DMS 273 treated with DMSO at 0.1 percent for 48 hours (cell line): ENCODE measurements around the gene S100A1.

Experiments used
- DNase-seq: peaks from one replicate; lab custom pipeline; 2025; lab: John Stamatoyannopoulos, UW

Gene S100A1

DNA sequence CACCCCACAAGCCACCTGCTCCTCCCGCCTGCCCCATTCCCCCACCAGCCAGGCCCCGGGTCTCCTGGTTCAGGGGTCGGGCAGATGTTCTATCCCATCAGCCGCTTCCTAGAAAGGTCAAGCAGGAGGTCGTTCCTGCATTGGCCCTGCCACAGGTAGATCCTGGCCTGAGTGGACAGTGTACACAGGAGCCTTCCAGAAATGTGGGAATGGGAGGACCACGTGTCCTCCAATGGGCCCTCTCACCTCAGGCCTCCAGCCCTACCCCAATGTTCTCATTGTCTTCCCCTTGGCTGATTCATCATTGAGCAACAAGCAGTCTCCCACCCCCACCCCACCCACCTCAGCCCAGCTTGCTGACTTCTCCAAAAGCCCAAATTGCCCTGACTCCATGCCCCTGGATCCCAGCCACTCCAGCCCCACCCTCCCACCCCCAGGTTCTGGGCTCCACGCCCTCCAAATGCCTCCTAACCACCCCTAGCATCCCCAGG, 17.4 kb upstream of the S100A1 start:
- DNase-seq, result no peak

DNA sequence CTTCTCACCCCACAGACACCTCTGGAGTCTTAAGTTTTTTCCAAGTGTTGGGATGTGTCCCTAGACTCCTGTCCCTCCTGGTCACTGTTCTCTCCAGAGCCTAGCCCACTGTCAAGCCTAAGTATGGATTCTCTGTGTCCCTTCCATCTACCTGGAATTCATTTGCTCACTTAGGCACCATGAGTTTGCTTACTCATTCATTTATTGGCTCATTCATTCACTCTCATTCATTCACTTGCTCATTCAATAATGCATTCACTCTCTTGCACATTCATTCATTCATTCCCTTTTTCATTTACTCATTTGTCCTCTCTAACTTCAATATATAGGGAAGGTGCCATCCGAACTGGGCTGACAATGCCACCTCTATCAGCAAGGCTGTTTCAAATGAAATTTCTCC, 16.9 kb upstream of the S100A1 start:
- no peak for DNase-seq

DNA sequence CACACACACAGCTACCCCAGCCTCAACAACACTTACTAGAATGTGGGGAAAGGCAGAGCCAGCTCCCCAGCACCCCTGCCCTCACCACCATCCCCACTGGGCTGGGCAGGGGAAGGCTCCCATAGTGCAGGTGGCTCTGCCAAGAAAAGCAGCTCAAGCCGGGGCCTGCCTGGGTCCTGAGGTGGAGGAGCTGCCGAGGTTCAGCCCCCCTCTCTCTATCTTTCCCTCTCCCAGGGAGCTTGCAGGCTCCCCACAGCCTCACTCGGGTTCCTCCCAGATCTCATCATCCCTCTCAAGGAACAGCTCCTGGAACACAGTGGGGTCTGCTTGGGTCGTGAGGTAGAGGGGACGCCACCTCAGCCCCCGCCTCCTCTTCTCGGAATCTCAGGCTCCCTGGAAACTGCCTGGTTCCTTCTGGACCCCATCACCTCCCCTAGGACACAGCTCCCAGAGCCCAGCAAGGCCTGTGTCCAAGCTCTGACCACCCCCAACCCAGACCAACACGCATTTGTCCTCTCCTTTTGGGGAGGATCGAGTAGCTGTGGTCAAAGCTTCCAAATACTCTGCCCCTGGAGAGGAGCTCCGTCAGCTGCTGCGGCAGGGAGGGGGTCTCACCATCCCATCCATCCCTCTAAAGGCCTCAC, 16.0 kb upstream of the S100A1 start:
- DNase-seq, result no peak

DNA sequence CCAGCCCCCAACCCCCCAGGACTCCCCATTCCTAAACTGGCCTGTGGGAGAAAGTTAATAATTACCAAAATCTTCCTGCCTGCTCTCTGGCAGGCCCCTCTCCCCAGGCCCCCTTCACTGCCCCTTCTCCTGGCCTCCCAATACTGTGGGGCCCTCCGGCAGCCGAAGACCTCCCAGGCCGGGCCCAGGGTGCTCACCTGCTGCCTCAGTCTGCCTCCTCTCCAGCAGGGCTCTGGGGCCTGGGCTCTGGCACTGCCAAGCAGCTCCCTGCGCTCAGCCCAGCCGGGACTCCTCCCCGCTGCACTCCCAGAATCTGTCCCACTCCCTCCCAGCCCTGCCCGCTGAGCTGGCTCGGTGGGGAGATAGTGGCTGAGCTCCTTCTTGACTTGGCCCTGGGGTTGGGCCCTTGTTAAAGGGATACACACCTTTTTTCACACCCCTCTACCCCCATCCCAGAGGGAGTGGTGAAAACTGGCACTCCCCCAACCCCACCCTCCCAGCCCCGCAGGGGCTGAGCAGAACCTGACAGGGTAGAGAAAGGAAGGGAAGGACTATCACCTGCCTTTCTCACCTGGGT, 15.4 kb upstream of the S100A1 start, which contains the start of gene S100A16:
Gene S100A16, minus strand, starts transcription at position 383 of the 577 bp plus-strand sequence. CDS start 4,986 bp downstream, outside the sequence.
- no peak for DNase-seq

DNA sequence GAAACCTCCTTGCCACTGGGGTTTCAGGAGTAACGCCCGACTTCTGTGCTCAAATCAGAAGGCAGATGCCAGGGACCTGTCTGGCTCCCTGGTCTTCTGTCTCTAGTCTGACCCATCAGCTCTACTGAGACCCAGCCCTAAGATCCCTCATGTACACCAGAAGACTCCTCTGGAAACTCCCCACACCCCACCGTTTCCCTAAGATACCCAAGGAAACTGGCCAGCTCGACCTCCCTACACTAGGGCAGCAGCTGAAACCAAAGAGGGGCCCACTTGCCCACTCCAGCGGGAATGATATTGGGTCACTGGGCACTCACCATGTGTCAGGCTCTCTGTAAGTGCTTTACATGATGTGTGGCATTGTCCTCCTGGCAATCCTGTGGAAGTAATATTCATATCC, 14.8 kb upstream of the S100A1 start:
- DNase-seq, result no peak

DNA sequence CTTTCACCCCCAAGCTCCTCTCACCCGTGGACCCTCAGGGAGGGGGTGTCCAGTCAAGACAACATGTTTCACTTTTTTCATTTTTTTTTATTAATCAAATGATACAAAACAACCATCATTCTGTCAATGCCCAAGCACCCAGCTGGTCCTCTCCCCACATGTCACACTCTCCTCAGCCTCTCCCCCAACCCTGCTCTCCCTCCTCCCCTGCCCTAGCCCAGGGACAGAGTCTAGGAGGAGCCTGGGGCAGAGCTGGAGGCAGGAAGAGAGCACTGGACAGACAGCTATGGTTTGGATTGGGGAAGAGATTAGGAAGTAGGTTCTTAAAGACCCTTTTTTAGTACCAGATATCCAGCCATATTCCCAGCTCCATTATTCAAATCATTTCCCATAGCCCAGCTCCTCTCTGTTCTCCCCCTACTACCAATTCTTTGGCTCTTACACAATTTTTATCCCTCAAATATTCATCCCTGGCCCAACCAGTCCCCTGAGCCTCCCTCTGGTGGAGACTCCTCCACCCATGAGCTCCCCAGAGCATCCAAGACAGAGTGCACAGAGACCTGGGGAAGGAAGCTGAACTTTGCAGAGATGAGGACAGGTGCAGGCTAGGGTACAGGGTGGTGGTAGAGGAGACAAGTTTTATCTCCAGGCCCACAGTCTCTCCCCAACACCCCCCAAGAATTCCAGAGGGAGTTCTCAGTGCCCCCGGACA, 13.9 kb upstream of the S100A1 start:
- DNase-seq, result no peak

DNA sequence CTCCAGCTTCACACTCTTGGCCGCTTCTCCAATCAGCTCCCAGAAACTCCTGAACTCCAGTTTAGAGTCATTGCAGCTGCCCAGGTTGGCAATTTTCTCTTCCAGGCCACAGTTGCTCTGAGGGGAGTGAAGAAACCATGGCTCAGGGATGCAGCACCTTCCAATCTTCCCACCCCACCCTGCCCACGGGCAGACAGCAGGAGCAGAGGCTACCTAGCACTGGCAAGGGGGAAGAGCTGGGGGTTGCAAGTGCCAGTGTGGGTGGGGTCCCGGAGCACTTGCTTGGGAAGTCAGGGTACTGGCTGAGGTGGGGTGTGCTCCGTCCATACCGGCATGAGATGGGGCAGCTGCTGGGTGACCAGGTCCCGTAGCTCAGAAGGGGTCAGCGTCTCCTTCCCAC, 13.3 kb upstream of the S100A1 start:
- DNase-seq, result no peak

DNA sequence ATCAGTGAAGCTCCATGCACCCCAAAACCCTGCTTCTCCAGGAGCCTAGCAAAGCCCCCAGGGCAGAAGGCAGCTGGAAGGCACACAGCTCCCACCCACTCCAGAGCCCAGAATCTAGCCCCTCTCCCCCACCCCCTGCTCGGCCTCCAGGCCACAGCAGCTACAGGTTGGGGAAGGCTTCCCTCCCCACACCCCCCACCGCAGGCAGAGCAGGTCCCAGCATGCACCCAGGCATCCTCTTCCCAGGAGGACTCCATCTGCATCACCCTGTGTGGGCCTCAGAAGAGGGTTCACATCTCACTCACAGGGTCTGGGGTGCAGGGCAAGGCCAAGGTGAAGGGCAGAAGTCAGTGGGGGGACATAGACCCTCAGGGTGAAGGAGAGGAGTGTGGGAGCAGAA, 12.8 kb upstream of the S100A1 start:
- DNase-seq, result no peak

DNA sequence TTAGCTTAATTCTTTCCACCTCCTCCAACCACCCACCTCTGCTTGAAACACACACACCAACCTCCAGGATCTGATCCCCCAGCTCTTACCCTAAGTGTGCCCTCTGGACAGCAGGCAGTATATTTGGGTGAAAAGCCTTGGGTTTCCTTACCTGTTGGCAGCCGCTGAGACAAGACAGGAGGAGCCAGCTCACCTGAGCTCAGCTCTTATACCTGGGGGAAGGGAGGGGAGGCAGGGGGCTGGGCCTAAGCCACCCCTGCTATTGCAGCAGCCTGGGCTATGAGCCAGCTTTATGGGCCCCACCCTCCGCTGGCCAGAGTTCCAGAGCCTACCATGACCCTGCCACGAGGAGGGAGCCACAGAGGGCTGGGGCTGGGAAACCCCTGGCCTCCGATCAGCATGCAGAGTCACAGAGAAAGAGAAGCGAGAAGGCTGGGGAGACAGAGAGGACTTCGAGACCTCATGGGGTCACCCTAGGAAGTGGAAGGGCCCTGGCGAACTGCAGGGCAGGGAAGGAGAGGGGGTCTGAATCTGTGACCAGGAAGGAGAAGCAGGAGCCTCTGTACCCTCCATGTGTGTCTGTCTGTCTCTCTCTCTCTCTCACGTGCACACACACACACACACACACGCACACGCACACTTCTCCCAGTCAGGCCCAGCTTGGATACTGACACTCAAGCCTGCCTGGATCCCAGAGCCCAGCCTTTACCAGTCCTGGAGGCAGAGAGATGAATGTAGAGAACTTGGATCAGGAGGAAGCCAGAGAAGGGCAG, 11.9 kb upstream of the S100A1 start, which contains the start of gene S100A14:
Gene S100A14, minus strand, starts transcription at position 182 of the 773 bp plus-strand sequence. CDS start 467 bp downstream, outside the sequence.
- no peak for DNase-seq

DNA sequence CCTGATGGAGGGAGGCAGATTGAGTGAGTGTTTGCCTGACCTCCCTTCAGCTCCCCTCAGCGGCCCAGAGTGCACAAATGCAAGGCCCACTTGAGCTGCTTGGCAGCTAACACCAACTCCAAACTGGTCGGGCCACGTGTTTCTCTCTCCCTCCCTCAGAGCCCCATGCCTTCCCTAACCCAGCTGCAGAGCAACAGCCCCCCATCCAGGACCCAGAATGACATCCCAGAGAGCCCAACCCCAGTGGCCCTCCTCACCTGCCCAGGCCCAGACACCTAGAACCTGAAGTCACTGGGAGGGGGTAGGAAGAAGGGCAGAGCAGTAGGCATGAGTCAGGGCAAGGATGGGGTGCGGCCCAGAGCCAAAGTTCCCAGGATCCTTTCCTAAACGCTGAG, 11.3 kb upstream of the S100A1 start:
- no peak for DNase-seq

DNA sequence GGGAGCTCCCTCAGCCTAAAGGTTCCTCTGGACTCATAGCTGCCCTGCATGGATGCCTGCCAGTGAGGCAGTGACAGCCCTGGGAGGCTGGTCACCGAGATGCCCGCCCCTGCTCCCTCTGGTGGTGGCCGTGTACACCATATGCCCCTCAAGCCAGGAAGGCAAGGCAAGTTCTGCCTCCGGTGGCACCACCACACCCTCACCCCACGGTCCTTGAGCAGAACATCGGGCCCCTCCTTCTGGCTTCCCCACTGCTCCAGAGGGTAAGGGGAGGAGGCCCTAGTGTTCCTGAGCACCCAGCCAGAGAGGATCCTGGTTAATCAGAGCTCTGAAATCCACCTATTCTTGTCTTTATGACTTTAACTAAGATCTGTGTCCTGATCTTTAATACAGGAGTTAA, 10.6 kb upstream of the S100A1 start:
- no peak for DNase-seq

DNA sequence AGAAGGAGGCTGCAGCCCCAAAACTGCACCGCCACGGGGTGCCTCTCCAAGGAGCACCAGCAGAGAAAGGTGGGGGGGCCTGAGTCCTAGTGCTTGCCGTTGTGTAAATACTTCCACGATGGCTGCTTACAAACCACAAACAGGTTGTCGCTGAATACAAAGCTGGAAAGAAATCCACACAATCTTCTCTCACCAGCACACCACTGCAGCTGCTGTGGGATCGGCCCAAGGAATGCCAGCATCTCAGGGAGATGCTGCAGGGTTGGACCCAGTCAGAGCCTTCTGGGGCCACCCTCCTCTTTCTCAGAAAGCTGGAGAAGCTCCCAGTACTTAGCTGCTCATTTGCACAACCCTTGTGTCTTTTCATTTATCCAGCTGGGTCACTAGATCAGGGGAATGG, 9.1 kb upstream of the S100A1 start:
- DNase-seq, result no peak

DNA sequence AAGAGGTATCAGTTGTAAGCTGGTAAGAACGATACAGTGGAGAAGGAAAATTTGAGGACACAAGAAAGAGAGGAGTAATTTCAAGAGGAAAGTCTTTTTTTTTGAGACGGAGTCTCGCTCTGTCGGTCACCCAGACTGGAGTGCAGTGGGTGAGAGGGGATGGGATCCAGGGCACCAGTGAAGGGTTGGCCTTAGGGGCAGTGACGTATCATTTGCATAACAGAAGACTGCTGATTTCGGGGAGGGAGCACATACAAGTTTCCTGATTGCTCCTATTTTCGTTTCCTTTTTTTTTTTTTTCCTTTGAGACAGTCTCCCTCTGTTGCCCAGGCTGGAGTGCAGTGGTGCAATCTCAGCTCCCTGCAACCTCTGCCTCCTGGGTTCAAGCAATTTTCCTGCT, 5.1 kb upstream of the S100A1 start:
- no peak for DNase-seq

DNA sequence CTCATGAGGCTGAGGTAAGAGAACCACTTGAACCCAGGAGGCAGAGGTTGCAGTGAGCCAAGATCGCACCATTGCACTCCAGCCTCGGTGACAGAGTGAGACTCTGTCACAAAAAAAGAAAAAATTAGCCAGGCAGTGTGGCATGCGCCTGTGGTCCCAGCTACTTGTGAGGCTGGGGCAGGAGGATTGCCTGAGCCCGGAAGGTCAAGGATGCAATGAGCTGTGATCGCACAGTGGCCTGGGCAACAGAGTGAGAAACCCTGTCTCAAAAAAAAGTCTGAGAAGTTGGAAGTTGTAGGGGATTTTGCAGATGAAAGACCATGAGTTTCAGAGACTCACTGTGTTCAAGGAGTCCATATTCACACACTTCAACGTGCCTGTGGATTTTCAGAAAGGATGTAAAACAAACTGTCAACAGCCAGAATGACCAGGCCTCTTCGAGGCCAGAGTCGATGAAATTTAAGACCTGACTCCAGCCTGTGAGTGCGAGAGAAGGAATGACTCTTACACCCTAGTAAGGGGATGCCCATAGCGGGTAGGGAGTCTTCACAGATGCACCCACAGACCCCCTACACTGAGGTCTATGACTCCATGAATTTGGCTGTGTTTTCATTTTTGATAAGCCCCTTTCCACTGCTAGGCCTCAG, 3.1 kb upstream of the S100A1 start:
- no peak for DNase-seq

DNA sequence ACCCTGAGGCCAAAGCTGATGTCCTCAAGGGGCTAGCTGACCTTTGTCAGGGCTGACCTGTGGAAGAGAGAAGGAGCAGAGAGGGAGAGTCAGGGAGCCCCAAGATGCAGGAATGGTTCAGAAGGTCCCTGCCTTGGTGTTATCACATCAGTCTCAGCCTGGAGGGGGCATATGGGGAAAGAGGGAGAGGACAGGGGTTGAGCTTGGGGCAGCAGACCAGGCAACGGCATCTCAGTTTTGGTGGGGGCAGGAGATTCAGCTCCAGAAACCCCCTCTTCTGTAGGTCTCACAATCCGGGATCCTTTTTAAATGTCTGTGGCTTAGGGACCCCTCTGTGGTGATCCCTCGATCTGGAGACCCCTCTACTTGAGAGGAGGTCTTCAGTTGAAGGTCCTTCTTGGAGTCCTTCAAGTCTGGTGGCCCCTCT, 1.7 kb upstream of the S100A1 start:
- DNase-seq, result no peak

DNA sequence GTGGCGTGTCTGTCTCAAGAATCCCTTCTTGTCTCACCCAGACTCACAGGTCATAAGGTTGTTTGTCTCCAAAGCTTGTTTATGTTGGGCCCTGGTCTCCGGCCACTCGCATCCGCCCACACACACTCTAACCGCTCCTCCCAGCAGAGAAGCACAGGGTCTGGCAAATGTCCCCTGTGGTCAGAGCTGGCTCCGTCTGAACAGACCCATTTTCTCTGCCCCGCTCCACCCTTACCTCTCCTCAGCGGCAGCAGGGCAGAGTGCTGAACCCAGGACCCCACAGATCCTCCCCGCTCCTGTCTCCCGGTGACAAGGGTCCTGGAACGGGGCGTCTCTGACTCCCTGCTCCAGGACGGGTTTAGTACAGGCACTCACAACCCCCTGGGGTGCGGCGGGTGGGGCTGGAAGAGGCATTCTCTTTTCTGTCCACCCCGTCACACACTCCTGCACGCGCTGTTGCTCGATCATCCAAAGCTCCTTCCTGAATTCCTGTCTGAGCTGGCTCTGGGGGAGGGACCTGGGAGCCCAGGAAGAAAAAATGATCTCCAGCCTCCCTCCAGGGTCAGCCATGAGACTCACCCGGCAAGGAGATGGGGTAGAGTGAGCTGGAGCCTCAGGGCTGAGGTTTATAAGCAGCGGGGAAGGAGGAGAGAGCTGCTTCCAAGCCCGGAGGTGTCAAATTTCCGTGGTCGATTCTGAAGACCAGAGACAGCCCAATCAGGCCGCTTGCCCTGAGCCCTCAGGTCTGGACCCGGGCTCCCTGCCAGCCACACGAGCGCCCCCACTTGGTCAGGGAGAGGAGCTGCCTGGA, 1.1 kb upstream of the S100A1 start, which contains the start of gene S100A13:
Gene S100A13, minus strand, starts transcription at position 602 of the 811 bp plus-strand sequence. CDS start 1,033 bp downstream, outside the sequence.
- peak; percentile 85 for DNase-seq

DNA sequence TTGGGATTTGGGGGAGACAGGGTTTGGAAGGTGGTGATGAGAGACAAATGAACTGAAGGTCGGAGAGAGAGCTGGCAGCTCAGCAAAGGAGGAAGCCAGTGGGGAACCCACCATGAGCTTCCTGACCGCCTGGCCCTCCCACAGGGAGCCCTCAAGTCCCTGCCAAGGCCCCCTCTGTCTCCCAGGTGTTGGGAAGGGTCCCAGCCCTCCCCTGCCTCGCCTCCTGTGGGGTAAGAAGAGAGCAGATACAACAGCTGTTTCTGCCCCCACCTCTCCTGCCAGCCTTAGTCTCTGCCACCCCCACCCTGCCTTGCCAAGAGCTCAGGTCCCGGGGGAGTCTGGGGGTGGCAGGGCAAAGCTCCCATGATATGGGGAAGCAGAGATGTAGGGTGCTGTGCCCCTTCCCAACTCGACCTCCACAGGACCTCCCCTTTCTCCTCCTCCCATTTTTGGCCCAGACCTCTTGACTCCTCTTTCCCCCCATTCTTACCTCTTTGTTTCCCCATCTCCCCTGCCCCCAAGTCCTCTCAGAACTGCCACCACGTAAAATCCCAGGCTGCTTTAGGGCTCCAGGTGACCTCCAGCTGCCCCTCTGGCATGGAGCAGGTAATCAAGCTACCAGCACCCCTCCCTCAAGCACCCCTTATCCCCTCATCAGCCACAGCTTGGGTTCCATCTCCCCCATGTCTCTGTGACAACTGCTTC, 556 bp downstream of the S100A1 start:
- DNase-seq, result peak; percentile 17

DNA sequence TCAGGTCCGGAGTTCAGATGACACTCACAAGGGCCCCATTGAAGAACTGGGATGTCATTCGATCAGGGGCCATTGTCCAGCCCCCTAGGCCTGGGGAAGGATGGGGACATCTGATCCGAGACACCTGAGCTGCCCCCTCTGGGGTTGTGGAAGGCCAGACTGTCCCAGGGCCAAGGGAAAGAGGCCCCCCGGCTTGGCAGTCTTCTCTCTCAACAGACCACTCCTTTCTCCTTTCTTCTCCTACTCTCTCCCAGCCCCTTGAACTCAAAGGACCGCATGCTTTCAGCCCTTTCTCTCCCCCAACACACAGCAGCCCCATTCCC, 1.1 kb downstream of the S100A1 start:
- no peak for DNase-seq

DNA sequence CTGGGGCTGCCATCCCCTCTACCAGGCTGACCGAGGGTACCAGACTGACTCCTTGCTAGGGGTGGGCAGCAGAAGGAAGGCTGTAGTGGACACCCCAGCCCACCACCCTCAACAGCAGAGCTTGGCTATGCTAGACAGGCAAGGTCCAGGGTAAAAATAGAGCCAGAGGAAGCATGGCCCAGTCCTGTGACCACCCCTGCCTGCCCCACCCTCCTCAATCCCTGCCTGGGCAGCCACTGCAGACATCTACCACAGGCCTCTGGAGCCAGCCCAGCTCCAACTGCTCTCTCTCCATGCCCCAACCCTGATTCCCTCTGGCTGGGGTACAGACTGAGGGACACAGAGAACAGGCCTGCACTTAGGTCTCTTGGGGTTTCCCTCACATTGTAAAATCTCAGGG, 1.7 kb downstream of the S100A1 start:
- no peak for DNase-seq

DNA sequence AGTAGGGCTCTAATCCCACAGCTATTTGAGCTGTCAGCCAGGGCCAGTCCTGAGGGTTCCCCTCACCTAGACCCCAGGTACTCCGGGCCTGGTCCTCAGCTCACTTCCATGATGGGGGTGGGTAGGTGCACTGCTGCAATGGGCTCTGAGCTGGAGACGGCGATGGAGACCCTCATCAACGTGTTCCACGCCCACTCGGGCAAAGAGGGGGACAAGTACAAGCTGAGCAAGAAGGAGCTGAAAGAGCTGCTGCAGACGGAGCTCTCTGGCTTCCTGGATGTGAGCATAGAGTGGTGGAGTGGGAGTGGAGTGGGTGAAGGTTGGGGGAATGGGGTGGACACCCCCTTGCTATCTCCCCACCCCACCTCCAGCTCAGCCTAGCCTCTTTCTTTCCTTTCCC, 2.1 kb downstream of the S100A1 start:
- no peak for DNase-seq
